GM12872 (cell line): Measurements from ENCODE around the gene MMP24OS.

Experiments used
- TF ChIP-seq, protein P1 (sequence below): IDR thresholded peaks from 3 replicates; pipeline ENCODE4 v1.5.1; 2011; ENCODE audit warnings: low read depth, mild to moderate bottlenecking, low read length, moderate library complexity; ENCODE audit not compliant: insufficient read depth

Gene MMP24OS

GRCh38 chr20:35273449-35274171 lies 4.3 kb downstream of the MMP24OS start:
- TF ChIP-seq, protein P1, sequence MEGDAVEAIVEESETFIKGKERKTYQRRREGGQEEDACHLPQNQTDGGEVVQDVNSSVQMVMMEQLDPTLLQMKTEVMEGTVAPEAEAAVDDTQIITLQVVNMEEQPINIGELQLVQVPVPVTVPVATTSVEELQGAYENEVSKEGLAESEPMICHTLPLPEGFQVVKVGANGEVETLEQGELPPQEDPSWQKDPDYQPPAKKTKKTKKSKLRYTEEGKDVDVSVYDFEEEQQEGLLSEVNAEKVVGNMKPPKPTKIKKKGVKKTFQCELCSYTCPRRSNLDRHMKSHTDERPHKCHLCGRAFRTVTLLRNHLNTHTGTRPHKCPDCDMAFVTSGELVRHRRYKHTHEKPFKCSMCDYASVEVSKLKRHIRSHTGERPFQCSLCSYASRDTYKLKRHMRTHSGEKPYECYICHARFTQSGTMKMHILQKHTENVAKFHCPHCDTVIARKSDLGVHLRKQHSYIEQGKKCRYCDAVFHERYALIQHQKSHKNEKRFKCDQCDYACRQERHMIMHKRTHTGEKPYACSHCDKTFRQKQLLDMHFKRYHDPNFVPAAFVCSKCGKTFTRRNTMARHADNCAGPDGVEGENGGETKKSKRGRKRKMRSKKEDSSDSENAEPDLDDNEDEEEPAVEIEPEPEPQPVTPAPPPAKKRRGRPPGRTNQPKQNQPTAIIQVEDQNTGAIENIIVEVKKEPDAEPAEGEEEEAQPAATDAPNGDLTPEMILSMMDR, result no peak

- TF ChIP-seq, protein P1, result no peak
Measured at GRCh38 chr20:35271904-35272303, 6.0 kb downstream of the MMP24OS start.

- TF ChIP-seq, protein P1, result no peak
Measured at GRCh38 chr20:35271073-35271882, 6.6 kb downstream of the MMP24OS start.

DNA sequence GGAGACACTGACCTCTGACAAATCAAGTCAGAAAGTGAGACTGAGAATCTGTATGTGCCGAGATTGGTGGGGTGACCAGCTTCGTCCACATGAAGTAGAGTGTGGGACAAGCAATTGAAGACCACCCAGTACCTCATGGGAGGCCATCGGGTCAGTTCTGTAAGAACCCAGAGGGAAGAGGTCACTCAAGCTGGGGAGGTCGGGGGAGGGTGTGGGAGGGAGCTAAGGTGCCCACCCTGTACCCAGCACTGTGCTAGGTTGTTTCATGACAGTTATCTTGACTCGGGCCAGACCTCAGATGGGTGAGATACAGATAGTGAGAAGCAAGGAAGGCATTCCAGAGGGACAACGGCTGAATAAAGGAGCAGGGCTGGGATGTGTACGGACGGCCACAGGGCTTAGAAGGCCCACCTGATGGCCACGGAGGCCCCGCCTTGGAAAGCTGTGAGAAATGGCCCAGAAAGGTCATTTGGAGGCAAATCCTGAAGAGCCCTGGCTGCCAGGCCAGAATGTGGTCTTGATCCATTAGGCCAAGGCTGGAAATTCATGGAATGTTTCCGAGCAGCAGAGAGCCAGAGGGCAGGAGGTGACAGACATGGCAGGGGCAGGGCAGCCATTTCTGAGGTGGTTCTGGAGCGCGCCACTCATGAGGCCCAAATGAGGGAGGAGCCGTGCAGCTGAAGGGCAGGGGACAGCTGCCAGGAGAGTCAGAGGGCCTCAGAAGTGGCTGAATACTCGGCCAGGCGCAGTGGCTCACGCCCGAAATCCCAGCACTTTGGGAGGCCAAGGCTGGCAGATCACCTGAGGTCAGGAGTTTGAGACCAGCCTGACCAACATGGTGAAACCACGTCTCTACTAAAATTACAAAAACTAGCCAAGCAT lies 7.7 kb downstream of the MMP24OS start:
- TF ChIP-seq, protein P1, result no peak

- TF ChIP-seq, protein P1, result peak; percentile 88
Measured at GRCh38 chr20:35269055-35269781, 8.7 kb downstream of the MMP24OS start.

- TF ChIP-seq, protein P1, result no peak
Measured at GRCh38 chr20:35267092-35267491, 10.8 kb downstream of the MMP24OS start.
